Esophagus squamous epithelium (tissue), 5 donors: ENCODE measurements around the gene BORCS8. TPM values are rescaled to one million over a fixed set of nuclear protein-coding genes. Genes with fewer than 3 reads are reported as not detected.
A peak's percentile ranks its signal among the peaks of the same experiment; 100 is the strongest.
"Not testable (repeated sequence)": the region's sequence is repeated elsewhere in the genome, so short reads cannot be mapped to it uniquely, and the experiment has no call there.

Experiments used
- DNase-seq: peaks from one replicate; lab custom pipeline; 2025; lab: John Stamatoyannopoulos, UW
- H3K27ac ChIP-seq, 4 donors: fragments of 200-600 bp; sonication (generic); one replicate each; pipeline ENCODE4 v1.5.1; 2016 to 2019; ENCODE audit warnings: mild to moderate bottlenecking in 1 of 4
- H3K27me3 ChIP-seq, 4 donors: fragments of 200-600 bp; sonication (generic); 1 replicate in 3 of 4; 2 replicates in 1 of 4; pipeline versions ENCODE4 v1.5.1 to v1.6.0; 2017 to 2021; ENCODE audit warnings: antibody characterized with exemption in 1 of 4
- H3K36me3 ChIP-seq, 3 donors: fragments of 200-600 bp; sonication (generic); one replicate each; pipeline ENCODE4 v1.5.1; 2016 to 2019
- H3K4me1 ChIP-seq, 3 donors: fragments of 200-600 bp; sonication (generic); one replicate each; pipeline ENCODE4 v1.5.1; 2017 to 2019
- H3K4me3 ChIP-seq, 4 donors: fragments of 200-600 bp; sonication (generic); 1 replicate in 3 of 4; 2 replicates in 1 of 4; pipeline ENCODE4 v1.5.1; 2016 to 2019; ENCODE audit warnings: mild to moderate bottlenecking in 2 of 4, moderate library complexity in 1 of 4
- H3K9me3 ChIP-seq, 3 donors: fragments of 200-600 bp; sonication (generic); one replicate each; pipeline ENCODE4 v1.5.1; 2016 to 2019
- CTCF ChIP-seq, 6 experiments: fragments of 450-650 bp in 4 of 6; fragments of 200-600 bp in 2 of 6; sonication (generic) in 2 of 6; IDR thresholded peaks; one replicate each; pipeline ENCODE4 v1.5.1; 2016 to 2019; ENCODE audit warnings: antibody characterized with exemption in 6 of 6, mild to moderate bottlenecking in 4 of 6, moderate library complexity in 4 of 6
- POLR2A ChIP-seq, 4 donors: fragments of 450-650 bp; IDR thresholded peaks; one replicate each; pipeline ENCODE4 v1.6.1; 2017; ENCODE audit warnings: antibody characterized with exemption in 4 of 4, mild to moderate bottlenecking in 4 of 4, moderate library complexity in 3 of 4
- WGBS, 2 donors: methylation state at CpG; one replicate each; pipeline ENCODE4 v1.1.5; 2018; 5-methylcytosine and 5-hydroxymethylcytosine counted together
- intact Hi-C: fragments of 100-400 bp; cut with DNase I; formaldehyde crosslinking; loops from one replicate; pipeline ENCODE4 v1.15.0; 2022
- total RNA-seq, 4 donors: library from RNA; depleted of rRNA; stranded (reverse); fragments of >200 nt; gene quantifications; one replicate each; pipeline ENCODE4 v1.1.0, GENCODE V29; 2016
- donor health status: DM: yes; HTN: yes; CAD: no.

Gene BORCS8
- total RNA-seq, 4 donors from 2014 or later, result 8.8 to 15.4 (median 10.9) TPM

GRCh38 chr19:19140476-19140875, 51.5 kb downstream of the BORCS8 start:
- peaks cover 9 to 21% (median 12%) of the 10 kb centered on the region in 3 donors for H3K4me1 ChIP-seq
- TF ChIP-seq POLR2A (IDR thresholded peaks at IDR 0.05), result no peak
- TF ChIP-seq CTCF (IDR thresholded peaks at IDR 0.05), result no peak
- H3K27ac ChIP-seq, result no peak overlapping the region
- 48 to 52% methylated on average over 5 of the region's 5 CpGs for WGBS, 2 donors
- intact Hi-C loops, result no loop called here
- no peak overlapping the region for H3K4me3 ChIP-seq
- no peaks in the 10 kb centered on the region for H3K36me3 ChIP-seq
- H3K9me3 ChIP-seq, result no peaks in the 10 kb centered on the region
- DNase-seq, result no peak
- no peaks in the 10 kb centered on the region for H3K27me3 ChIP-seq

- no peak for DNase-seq
- Histone ChIP-seq H3K9me3 (no peaks in the 10 kb centered on the region), H3K27ac (no peak overlapping the region), H3K4me3 (no peak overlapping the region), H3K4me1 (peaks cover 9 to 20% (median 12%) of the 10 kb centered on the region in 3 donors), H3K27me3 (no peaks in the 10 kb centered on the region), H3K36me3 (no peaks in the 10 kb centered on the region)
- TF ChIP-seq CTCF (IDR thresholded peaks at IDR 0.05) (no peak), POLR2A (IDR thresholded peaks at IDR 0.05) (no peak)
- intact Hi-C loops, result no loop called here
- WGBS, 2 donors, result 33 to 100% methylated on average over 2 to 3 of the region's 5 CpGs
These were observed 52.1 kb downstream of the BORCS8 start for GRCh38 chr19:19139876-19140229.

GRCh38 chr19:19138109-19138981, 53.6 kb downstream of the BORCS8 start, which contains the start of gene TMEM161A:
Gene TMEM161A (minus strand): TSS chr19:19138478. CDS start chr19:19138428, 50 bp downstream.
- Histone ChIP-seq H3K36me3 (peaks cover 0 to 4% (median 0%) of the 10 kb centered on the region in 3 donors), H3K4me3 (peak within 1 kb of the TSS; percentile 72 to 87 (median 80)), H3K4me1 (peaks cover 9 to 20% (median 12%) of the 10 kb centered on the region in 3 donors), H3K27ac (peak within 1 kb of the TSS; percentile 66 to 85 (median 84)), H3K9me3 (no peaks in the 10 kb centered on the region), H3K27me3 (no peaks in the 10 kb centered on the region)
- TF ChIP-seq POLR2A (IDR thresholded peaks at IDR 0.05) (peak in 2 of 4 donors; percentile 32 to 42), CTCF (IDR thresholded peaks at IDR 0.05) (no peak)
- intact Hi-C loops, result no loop called here
- peak; percentile 88 for DNase-seq
- 6% methylated on average over 19 of the region's 42 CpGs for WGBS, 2 donors

- WGBS, 2 donors, result 18 to 30% methylated on average over 6 to 11 of the region's 25 CpGs
- no peak for TF ChIP-seq CTCF (IDR thresholded peaks at IDR 0.05)
- no peak for TF ChIP-seq POLR2A (IDR thresholded peaks at IDR 0.05)
- no peak for DNase-seq
- peaks cover 0 to 9% (median 0%) of the 10 kb centered on the region in 3 donors for H3K36me3 ChIP-seq
- peaks cover 9 to 20% (median 12%) of the 10 kb centered on the region in 3 donors for H3K4me1 ChIP-seq
- intact Hi-C loops, result no loop called here
- peak overlapping the region; percentile 66 to 85 (median 84) for H3K27ac ChIP-seq
- peaks cover 0 to 4% (median 2%) of the 10 kb centered on the region in 3 donors for H3K9me3 ChIP-seq
- H3K4me3 ChIP-seq, result peak overlapping the region; percentile 72 to 87 (median 80)
- H3K27me3 ChIP-seq, result no peaks in the 10 kb centered on the region
These were observed 54.3 kb downstream of the BORCS8 start for GRCh38 chr19:19137556-19138108.

- intact Hi-C loops, result not testable (repeated sequence)
- WGBS, 2 donors, result 78 to 85% methylated on average over 6 of the region's 6 CpGs
- H3K36me3 ChIP-seq, result peaks cover 0 to 19% (median 0%) of the 10 kb centered on the region in 3 donors
These were observed 56.2 kb downstream of the BORCS8 start for GRCh38 chr19:19135713-19136112.

More at GRCh38 chr19:19135713-19136112, 56.2 kb downstream of the BORCS8 start:
- Histone ChIP-seq H3K9me3 (peaks cover 0 to 14% (median 14%) of the 10 kb centered on the region in 3 donors), H3K4me1 (peaks cover 9 to 20% (median 12%) of the 10 kb centered on the region in 3 donors)
- H3K27ac ChIP-seq, H3K4me3 ChIP-seq, DNase-seq, H3K27me3 ChIP-seq: not testable (repeated sequence)
